ENCODE results near the gene MORF4L2.
"Not testable (repeated sequence)": the region's sequence is repeated elsewhere in the genome, so short reads cannot be mapped to it uniquely, and the experiment has no call there.

MORF4L2 gene

GRCh38 chrX:103674531-103675454 is 11.7 kb downstream of the MORF4L2 start:
- Histone ChIP-seq H3K4me3 (ENCODE audit: low read depth in 1 of 2, low read length in 1 of 2) (no peak overlapping the region), H3K4me1 (ENCODE audit: control insufficient read depth in 1 of 2, insufficient read depth in 1 of 2, low read depth in 1 of 2, low read length in 1 of 2) (no peaks in the 10 kb centered on the region), H3K36me3 (peaks cover 37% of the 10 kb centered on the region), H3K9me3 (no peaks in the 10 kb centered on the region), H3K27ac (no peak overlapping the region), H3K27me3 (no peaks in the 10 kb centered on the region)
- TF ChIP-seq CTCF (IDR thresholded peaks at IDR 0.05), result no peak

- TF ChIP-seq CTCF (IDR thresholded peaks at IDR 0.05), result no peak
- H3K27ac ChIP-seq, result no peak overlapping the region
- peaks cover 8% of the 10 kb centered on the region for H3K27me3 ChIP-seq
- no peaks in the 10 kb centered on the region for H3K9me3 ChIP-seq
- no peaks in the 10 kb centered on the region for H3K4me1 ChIP-seq (ENCODE audit: control insufficient read depth in 1 of 2, insufficient read depth in 1 of 2, low read depth in 1 of 2, low read length in 1 of 2)
- no peak overlapping the region for H3K4me3 ChIP-seq (ENCODE audit: low read depth in 1 of 2, low read length in 1 of 2)
- H3K36me3 ChIP-seq, result peaks cover 5% of the 10 kb centered on the region
Observed at GRCh38 chrX:103669745-103670144, 16.8 kb downstream of the MORF4L2 start.

- H3K9me3 ChIP-seq, result no peaks in the 10 kb centered on the region
- no peak for TF ChIP-seq CTCF (IDR thresholded peaks at IDR 0.05)
- H3K27me3 ChIP-seq, result peaks cover 37% of the 10 kb centered on the region
- H3K4me1 ChIP-seq (ENCODE audit: control insufficient read depth in 1 of 2, insufficient read depth in 1 of 2, low read depth in 1 of 2, low read length in 1 of 2), result no peaks in the 10 kb centered on the region
- H3K27ac ChIP-seq, result no peak overlapping the region
- no peaks in the 10 kb centered on the region for H3K36me3 ChIP-seq
- no peak overlapping the region for H3K4me3 ChIP-seq (ENCODE audit: low read depth in 1 of 2, low read length in 1 of 2)
Observed at GRCh38 chrX:103666202-103667107, 20.0 kb downstream of the MORF4L2 start.

GRCh38 chrX:103663981-103664762 is 22.3 kb downstream of the MORF4L2 start:
- Histone ChIP-seq H3K36me3 (no peaks in the 10 kb centered on the region), H3K27ac (no peak overlapping the region), H3K27me3 (peaks cover 37% of the 10 kb centered on the region), H3K4me1 (ENCODE audit: control insufficient read depth in 1 of 2, insufficient read depth in 1 of 2, low read depth in 1 of 2, low read length in 1 of 2) (no peaks in the 10 kb centered on the region), H3K4me3 (ENCODE audit: low read depth in 1 of 2, low read length in 1 of 2) (no peak overlapping the region), H3K9me3 (no peaks in the 10 kb centered on the region)
- no peak for TF ChIP-seq CTCF (IDR thresholded peaks at IDR 0.05)

- H3K4me1 ChIP-seq (ENCODE audit: control insufficient read depth in 1 of 2, insufficient read depth in 1 of 2, low read depth in 1 of 2, low read length in 1 of 2); H3K36me3 ChIP-seq; H3K4me3 ChIP-seq (ENCODE audit: low read depth in 1 of 2, low read length in 1 of 2); H3K9me3 ChIP-seq; H3K27ac ChIP-seq: not testable (repeated sequence)
- H3K27me3 ChIP-seq, result peaks cover 26% of the 10 kb centered on the region
Observed at GRCh38 chrX:103659460-103659859, 27.0 kb downstream of the MORF4L2 start.

Measured in neutrophil (primary cell).